Measurements from ENCODE around the gene ALDH3A1. TPM values are rescaled to one million over a fixed set of nuclear protein-coding genes. Genes with fewer than 3 reads are reported as not detected.

Gene ALDH3A1
- total RNA-seq: not detected in 2 replicates

- H3K27ac Mint-ChIP-seq: no peak within 1 kb of the TSS
- intact Hi-C loops (cut with micrococcal nuclease): no loop called here
- peaks cover 5% of the 10 kb centered on the region for H3K27me3 Mint-ChIP-seq (ENCODE audit: low read depth)
- no peak within 1 kb of the TSS for H3K4me3 Mint-ChIP-seq (ENCODE audit: low read depth)
- no peak for DNase-seq (ENCODE audit: low spot score)
- no peaks in the 10 kb centered on the region for H3K36me3 Mint-ChIP-seq (ENCODE audit: low read depth)
- H3K4me1 Mint-ChIP-seq (ENCODE audit: low read depth): no peaks in the 10 kb centered on the region
- H3K9me3 Mint-ChIP-seq: no peaks in the 10 kb centered on the region
These were observed at the start of gene ALDH3A1 for GRCh38 chr17:19747829-19748806. Gene ALDH3A1 (minus strand): TSS chr17:19748298. CDS start chr17:19745129, 3,169 bp downstream.

GRCh38 chr17:19796457-19796856 lies 48.4 kb upstream of the ALDH3A1 start:
- peaks cover 23% of the 10 kb centered on the region for H3K9me3 Mint-ChIP-seq
- intact Hi-C loops (cut with micrococcal nuclease): no loop called here
- no peak overlapping the region for H3K4me3 Mint-ChIP-seq (ENCODE audit: low read depth)
- DNase-seq (ENCODE audit: low spot score): no peak
- peaks cover 76% of the 10 kb centered on the region for H3K36me3 Mint-ChIP-seq (ENCODE audit: low read depth)
- H3K27me3 Mint-ChIP-seq (ENCODE audit: low read depth): no peaks in the 10 kb centered on the region
- H3K27ac Mint-ChIP-seq: no peak overlapping the region
- H3K4me1 Mint-ChIP-seq (ENCODE audit: low read depth): no peaks in the 10 kb centered on the region

- peaks cover 75% of the 10 kb centered on the region for H3K36me3 Mint-ChIP-seq (ENCODE audit: low read depth)
- intact Hi-C loops (cut with micrococcal nuclease): no loop called here
- no peak overlapping the region for H3K27ac Mint-ChIP-seq
- H3K9me3 Mint-ChIP-seq: peaks cover 19% of the 10 kb centered on the region
- peaks cover 4% of the 10 kb centered on the region for H3K4me1 Mint-ChIP-seq (ENCODE audit: low read depth)
- no peak for DNase-seq (ENCODE audit: low spot score)
- H3K27me3 Mint-ChIP-seq (ENCODE audit: low read depth): no peaks in the 10 kb centered on the region
- H3K4me3 Mint-ChIP-seq (ENCODE audit: low read depth): no peak overlapping the region
These were observed 43.9 kb upstream of the ALDH3A1 start for GRCh38 chr17:19791918-19792550.

- DNase-seq (ENCODE audit: low spot score): no peak
- Mint-ChIP-seq H3K9me3 (no peaks in the 10 kb centered on the region), H3K4me3 (ENCODE audit: low read depth) (no peak overlapping the region), H3K27ac (no peak overlapping the region), H3K4me1 (ENCODE audit: low read depth) (peaks cover 4% of the 10 kb centered on the region), H3K27me3 (ENCODE audit: low read depth) (no peaks in the 10 kb centered on the region), H3K36me3 (ENCODE audit: low read depth) (peaks cover 36% of the 10 kb centered on the region)
- intact Hi-C loops (cut with micrococcal nuclease): no loop called here
These were observed 39.7 kb upstream of the ALDH3A1 start for GRCh38 chr17:19787733-19788357.

- Mint-ChIP-seq H3K27me3 (ENCODE audit: low read depth) (no peaks in the 10 kb centered on the region), H3K9me3 (no peaks in the 10 kb centered on the region), H3K4me3 (ENCODE audit: low read depth) (no peak overlapping the region), H3K27ac (no peak overlapping the region), H3K4me1 (ENCODE audit: low read depth) (peaks cover 4% of the 10 kb centered on the region), H3K36me3 (ENCODE audit: low read depth) (peaks cover 29% of the 10 kb centered on the region)
- intact Hi-C loops (cut with micrococcal nuclease): no loop called here
- DNase-seq (ENCODE audit: low spot score): no peak
These were observed 37.8 kb upstream of the ALDH3A1 start for GRCh38 chr17:19785854-19786253.

GRCh38 chr17:19781488-19782458 lies 33.7 kb upstream of the ALDH3A1 start:
- Mint-ChIP-seq H3K36me3 (ENCODE audit: low read depth) (peaks cover 13% of the 10 kb centered on the region), H3K4me3 (ENCODE audit: low read depth) (no peak overlapping the region), H3K4me1 (ENCODE audit: low read depth) (no peaks in the 10 kb centered on the region), H3K27me3 (ENCODE audit: low read depth) (no peaks in the 10 kb centered on the region), H3K9me3 (no peaks in the 10 kb centered on the region), H3K27ac (no peak overlapping the region)
- no peak for DNase-seq (ENCODE audit: low spot score)
- intact Hi-C loops (cut with micrococcal nuclease): no loop called here

- intact Hi-C loops (cut with micrococcal nuclease): no loop called here
- no peak overlapping the region for H3K27ac Mint-ChIP-seq
- no peaks in the 10 kb centered on the region for H3K27me3 Mint-ChIP-seq (ENCODE audit: low read depth)
- no peak overlapping the region for H3K4me3 Mint-ChIP-seq (ENCODE audit: low read depth)
- no peaks in the 10 kb centered on the region for H3K9me3 Mint-ChIP-seq
- no peaks in the 10 kb centered on the region for H3K4me1 Mint-ChIP-seq (ENCODE audit: low read depth)
- DNase-seq (ENCODE audit: low spot score): no peak
- H3K36me3 Mint-ChIP-seq (ENCODE audit: low read depth): peaks cover 13% of the 10 kb centered on the region
These were observed 32.7 kb upstream of the ALDH3A1 start for GRCh38 chr17:19780846-19781245.

- no peaks in the 10 kb centered on the region for H3K27me3 Mint-ChIP-seq (ENCODE audit: low read depth)
- DNase-seq (ENCODE audit: low spot score): no peak
- intact Hi-C loops (cut with micrococcal nuclease): no loop called here
- H3K9me3 Mint-ChIP-seq: no peaks in the 10 kb centered on the region
- H3K4me3 Mint-ChIP-seq (ENCODE audit: low read depth): no peak overlapping the region
- peaks cover 6% of the 10 kb centered on the region for H3K36me3 Mint-ChIP-seq (ENCODE audit: low read depth)
- H3K4me1 Mint-ChIP-seq (ENCODE audit: low read depth): peaks cover 13% of the 10 kb centered on the region
- no peak overlapping the region for H3K27ac Mint-ChIP-seq
These were observed 25.4 kb upstream of the ALDH3A1 start for GRCh38 chr17:19773534-19773933.

- Mint-ChIP-seq H3K9me3 (no peaks in the 10 kb centered on the region), H3K4me3 (ENCODE audit: low read depth) (no peak overlapping the region), H3K4me1 (ENCODE audit: low read depth) (peaks cover 14% of the 10 kb centered on the region), H3K36me3 (ENCODE audit: low read depth) (peaks cover 3% of the 10 kb centered on the region), H3K27ac (no peak overlapping the region), H3K27me3 (ENCODE audit: low read depth) (no peaks in the 10 kb centered on the region)
- DNase-seq (ENCODE audit: low spot score): no peak
- intact Hi-C loops (cut with micrococcal nuclease): no loop called here
These were observed 24.0 kb upstream of the ALDH3A1 start for GRCh38 chr17:19771971-19772630.

- Mint-ChIP-seq H3K4me1 (ENCODE audit: low read depth) (peaks cover 16% of the 10 kb centered on the region), H3K27me3 (ENCODE audit: low read depth) (no peaks in the 10 kb centered on the region), H3K27ac (no peak overlapping the region), H3K36me3 (ENCODE audit: low read depth) (peaks cover 3% of the 10 kb centered on the region), H3K9me3 (no peaks in the 10 kb centered on the region), H3K4me3 (ENCODE audit: low read depth) (no peak overlapping the region)
- intact Hi-C loops (cut with micrococcal nuclease): no loop called here
- DNase-seq (ENCODE audit: low spot score): no peak
These were observed 23.1 kb upstream of the ALDH3A1 start for GRCh38 chr17:19770985-19771735.

GRCh38 chr17:19769946-19770652 lies 22.0 kb upstream of the ALDH3A1 start:
- intact Hi-C loops (cut with micrococcal nuclease): loop anchor here (10.0 kb wide), 2 partner anchors 125 to 395 kb away; partner anchors contain the start of genes ALDH3A2 and MAPK7
- Mint-ChIP-seq H3K9me3 (no peaks in the 10 kb centered on the region), H3K4me1 (ENCODE audit: low read depth) (peaks cover 14% of the 10 kb centered on the region), H3K36me3 (ENCODE audit: low read depth) (peaks cover 3% of the 10 kb centered on the region), H3K27me3 (ENCODE audit: low read depth) (no peaks in the 10 kb centered on the region), H3K27ac (no peak overlapping the region), H3K4me3 (ENCODE audit: low read depth) (no peak overlapping the region)
- DNase-seq (ENCODE audit: low spot score): no peak

Measured in activated T-helper 2 cell treated with anti-CD3 and anti-CD28 coated beads, Interferon-gamma antibody, Interleukin-2, Interleukin-4, amounts not matched to agents 10 μg/mL and 5 μg/mL and 100 μg/mL, durations not matched to agents 14 hours and 24 hours and 36 hours (primary cell).